ENCODE data around the gene ZMYND19. TPM values are rescaled to one million over a fixed set of nuclear protein-coding genes. Genes with fewer than 3 reads are reported as not detected.

ZMYND19 gene
- total RNA-seq, 1 experiment from 2014 or later: 37.0 TPM

GRCh38 chr9:137605121-137606004 is 15.1 kb upstream of the ZMYND19 start, which contains the start of gene ARRDC1:
ARRDC1 (plus strand) TSS chr9:137605686; CDS start chr9:137605718, 32 bp downstream.
- CTCF ChIA-PET: no interaction called here
- H3K36me3 ChIP-seq (ENCODE audit: control insufficient read depth, insufficient read depth, low read length): no peaks in the 10 kb centered on the region
- ATAC-seq (peak; percentile 86), DNase-seq (ENCODE audit: low read depth, low spot score) (no peak)
- intact Hi-C loops (cut with micrococcal nuclease; ENCODE audit: unreplicated experiment): no loop called here
- no peak for TF ChIP-seq CTCF (IDR thresholded peaks at IDR 0.05)
- TF ChIP-seq TCF7L2 (IDR thresholded peaks at IDR 0.05; ENCODE audit: low read depth, low read length): no peak
- no peak for TF ChIP-seq POLR2AphosphoS5 (IDR thresholded peaks at IDR 0.05; ENCODE audit: low read depth, low read length)
- TF ChIP-seq SIN3A (IDR thresholded peaks at IDR 0.05; ENCODE audit: borderline replicate concordance, insufficient read depth, low read depth, low read length): no peak
- TF ChIP-seq REST (IDR thresholded peaks at IDR 0.05; ENCODE audit: insufficient read depth in 1 of 2, low read depth in 2 of 2, low read length in 1 of 2): no peak
- peak within 1 kb of the TSS; percentile 55 to 60 for H3K4me3 ChIP-seq (ENCODE audit: low read depth in 2 of 2, low read length in 2 of 2)
- no peaks in the 10 kb centered on the region for H3K27me3 ChIP-seq (ENCODE audit: control insufficient read depth, insufficient read depth, low read length)
- POLR2A ChIA-PET: interaction anchor here (0.6 kb wide), 2 partner anchors 14 to 71 kb away, joined by 3 to 8 read pairs; no protein-coding TSS in a partner anchor
- no peaks in the 10 kb centered on the region for H3K9me3 ChIP-seq (ENCODE audit: control insufficient read depth, insufficient read depth, low read depth, low read length)
- in situ Hi-C loops (cut with HindIII; ENCODE audit: low pct_unique_long_range_greater_than_20kb, low sequenced_read_pairs): no loop called here
- peak within 1 kb of the TSS; percentile 46 for H3K27ac ChIP-seq (ENCODE audit: low read length)
- peaks cover 11% of the 10 kb centered on the region for H3K4me1 ChIP-seq (ENCODE audit: control insufficient read depth, insufficient read depth, low read length)
- BruUV-seq (replicated peaks): no TSS peak

GRCh38 chr9:137604345-137605086 is 14.2 kb upstream of the ZMYND19 start:
- no peak for TF ChIP-seq SIN3A (IDR thresholded peaks at IDR 0.05; ENCODE audit: borderline replicate concordance, insufficient read depth, low read depth, low read length)
- TF ChIP-seq CTCF (IDR thresholded peaks at IDR 0.05): no peak
- TF ChIP-seq POLR2AphosphoS5 (IDR thresholded peaks at IDR 0.05; ENCODE audit: low read depth, low read length): no peak
- TF ChIP-seq TCF7L2 (IDR thresholded peaks at IDR 0.05; ENCODE audit: low read depth, low read length): no peak
- no peak for TF ChIP-seq REST (IDR thresholded peaks at IDR 0.05; ENCODE audit: insufficient read depth in 1 of 2, low read depth in 2 of 2, low read length in 1 of 2)
- Histone ChIP-seq H3K9me3 (ENCODE audit: control insufficient read depth, insufficient read depth, low read depth, low read length) (no peaks in the 10 kb centered on the region), H3K27ac (ENCODE audit: low read length) (no peak overlapping the region), H3K4me1 (ENCODE audit: control insufficient read depth, insufficient read depth, low read length) (peaks cover 11% of the 10 kb centered on the region), H3K36me3 (ENCODE audit: control insufficient read depth, insufficient read depth, low read length) (no peaks in the 10 kb centered on the region), H3K27me3 (ENCODE audit: control insufficient read depth, insufficient read depth, low read length) (no peaks in the 10 kb centered on the region), H3K4me3 (ENCODE audit: low read depth in 2 of 2, low read length in 2 of 2) (peak overlapping the region; percentile 20 to 27; a peak in 3 of 4 replicates)
- in situ Hi-C loops (cut with HindIII; ENCODE audit: low pct_unique_long_range_greater_than_20kb, low sequenced_read_pairs) (no loop called here), intact Hi-C loops (cut with micrococcal nuclease; ENCODE audit: unreplicated experiment) (no loop called here)
- DNase-seq (ENCODE audit: low read depth, low spot score): no peak
- CTCF ChIA-PET: interaction anchor here (0.7 kb wide), 1 partner anchor 43 kb away, joined by 3 read pairs; no protein-coding TSS in a partner anchor
- no peak for ATAC-seq
- POLR2A ChIA-PET: interaction anchor here (0.6 kb wide), 2 partner anchors 14 to 70 kb away, joined by 3 to 8 read pairs; no protein-coding TSS in a partner anchor
- BruUV-seq (replicated peaks): no TSS peak
